Measurements from ENCODE around the gene OMA1.

Gene OMA1

DNA sequence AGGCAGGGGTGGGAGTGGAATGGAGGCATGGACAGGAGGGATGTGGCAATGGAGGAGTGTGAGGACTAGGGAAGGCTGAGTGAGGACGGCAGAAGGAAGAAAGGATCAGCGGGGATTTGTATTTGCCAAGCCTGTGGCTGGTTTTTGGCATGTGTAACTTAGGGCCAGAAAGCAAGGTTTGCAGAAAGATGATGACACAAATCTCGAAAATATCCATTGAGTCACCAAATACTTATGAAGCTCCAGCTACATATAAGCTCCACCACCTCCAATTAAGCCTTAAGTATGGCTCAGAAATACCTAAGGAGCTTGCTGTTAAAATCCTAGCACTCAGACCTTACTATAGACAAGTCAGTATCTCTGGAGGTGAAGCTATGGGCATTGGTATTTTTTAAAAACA lies 90.1 kb downstream of the OMA1 start:
- DNase-seq, result no peak

DNA sequence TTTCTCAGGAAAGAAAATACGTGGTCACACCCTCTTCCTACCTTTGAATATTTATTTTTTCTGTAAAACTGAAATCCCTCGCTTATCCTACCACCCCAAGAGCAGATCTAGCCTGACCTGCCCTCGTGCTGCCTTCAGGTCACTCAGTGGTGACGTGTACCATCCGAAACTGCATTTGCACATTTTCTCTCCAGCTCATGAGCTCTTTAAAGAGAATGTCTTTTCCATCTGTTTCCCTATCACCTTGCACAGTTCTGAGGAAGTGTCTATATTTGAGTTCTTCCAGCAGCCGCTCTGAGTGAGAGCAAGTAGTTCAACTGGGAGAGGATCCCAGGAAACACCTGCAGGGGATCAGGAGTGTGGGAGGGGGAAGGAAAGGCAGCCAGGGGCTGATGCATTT lies 91.7 kb downstream of the OMA1 start:
- no peak for DNase-seq

DNA sequence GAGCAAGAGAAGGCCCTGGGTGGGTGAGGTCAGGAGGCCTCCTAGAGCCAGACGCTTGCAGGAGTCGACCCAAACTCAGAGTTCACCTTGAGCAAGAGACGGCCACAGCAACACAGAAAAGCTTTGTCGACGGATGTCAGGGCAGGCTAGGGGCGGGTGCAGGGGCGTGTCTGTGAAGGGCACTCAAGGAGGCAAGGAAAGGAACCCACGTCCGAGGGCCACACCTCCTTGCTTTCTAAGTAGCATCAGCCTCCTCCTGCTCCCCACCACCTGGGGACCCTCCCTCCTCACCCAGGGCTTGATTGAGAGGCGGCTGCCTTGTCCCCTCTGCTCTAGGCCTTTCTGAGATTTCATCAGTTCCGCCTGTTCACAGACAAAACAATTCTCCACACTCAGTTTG lies 92.1 kb downstream of the OMA1 start:
- no peak for DNase-seq

DNA sequence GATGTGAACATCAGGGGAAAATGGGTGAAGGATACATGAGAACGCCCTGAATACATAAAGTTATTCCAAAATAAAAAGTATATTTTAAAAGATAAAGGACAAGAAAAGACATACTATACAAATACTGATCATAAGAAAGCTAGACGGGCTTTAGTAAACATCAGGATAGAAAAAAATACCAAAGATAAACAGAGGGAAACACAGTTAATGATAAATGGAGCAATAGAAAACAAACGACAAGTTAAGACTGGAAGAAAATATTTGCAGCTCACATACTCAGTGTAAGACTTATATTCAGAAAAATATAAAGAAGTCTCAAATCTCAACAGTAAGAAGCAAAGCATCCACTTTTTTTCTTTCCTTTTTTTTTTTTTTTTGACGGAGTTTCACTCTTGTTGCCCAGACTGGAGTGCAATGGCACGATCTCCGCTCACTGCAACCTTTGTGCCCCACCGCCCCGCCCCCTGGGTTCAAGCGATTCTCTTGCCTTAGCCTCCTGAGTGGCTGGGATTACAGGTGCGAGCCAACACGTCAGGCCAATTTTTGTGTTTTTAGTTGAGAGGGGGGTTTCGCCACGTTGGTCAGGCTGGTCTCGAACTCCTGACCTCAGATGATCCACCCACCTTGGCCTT lies 94.8 kb downstream of the OMA1 start:
- no peak for DNase-seq

DNA sequence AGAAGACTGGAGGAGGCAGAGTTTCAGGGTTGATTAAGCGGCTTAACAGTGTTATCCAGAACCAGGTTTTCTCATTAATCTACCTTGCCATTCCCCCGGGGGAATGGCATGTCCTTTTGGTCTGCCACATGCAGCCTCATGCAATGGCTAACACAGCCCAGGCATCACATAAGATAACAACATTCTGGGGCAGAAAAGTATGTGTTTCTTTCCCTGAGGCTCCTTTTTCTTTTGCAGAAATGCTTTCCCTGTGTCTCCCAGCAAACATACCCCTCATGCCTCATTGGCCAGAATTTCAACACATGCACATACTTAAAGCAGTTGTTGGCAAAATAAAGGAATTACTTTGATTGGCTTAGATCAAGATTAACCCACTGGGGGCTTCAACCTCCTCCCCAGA lies 98.6 kb downstream of the OMA1 start:
- DNase-seq, result no peak

DNA sequence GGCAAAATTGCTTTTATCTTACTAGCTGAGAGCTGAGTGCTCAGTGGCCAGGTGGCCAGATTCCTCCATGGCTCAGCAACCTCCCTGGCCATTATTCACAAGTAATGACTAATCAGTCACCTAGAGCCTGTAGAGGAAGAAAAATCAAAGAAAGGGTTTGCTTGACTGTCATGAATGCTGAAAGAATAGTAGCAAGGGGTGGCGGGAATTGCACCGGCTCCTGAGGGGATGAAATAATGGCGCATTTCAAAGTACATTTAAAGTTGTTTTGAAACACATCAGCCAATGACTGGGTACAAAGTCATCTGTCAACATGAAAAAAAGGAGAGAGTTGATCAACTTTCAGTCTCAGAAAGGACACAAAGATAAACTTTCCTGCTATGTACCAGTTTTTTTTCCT lies 99.5 kb downstream of the OMA1 start:
- DNase-seq, result no peak

DNA sequence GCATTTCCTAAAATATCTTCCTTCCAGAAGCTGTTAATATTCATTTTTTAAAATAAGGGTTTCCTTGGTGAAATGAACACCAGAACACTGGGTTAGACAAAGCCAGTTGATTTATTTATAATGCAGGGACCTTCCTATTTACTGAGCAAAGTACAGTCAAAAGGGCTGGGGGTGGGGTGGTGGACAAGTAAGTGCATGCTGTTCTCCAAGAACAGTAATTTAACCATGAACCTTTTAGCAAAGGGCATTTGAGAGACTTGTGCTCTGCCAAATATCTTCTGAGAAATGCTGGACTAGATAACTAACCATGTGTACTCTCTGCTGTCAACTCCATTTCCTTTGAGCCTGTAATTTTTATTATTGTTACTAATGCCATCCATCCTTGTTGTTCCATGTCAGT lies 100.2 kb downstream of the OMA1 start:
- no peak for DNase-seq

DNA sequence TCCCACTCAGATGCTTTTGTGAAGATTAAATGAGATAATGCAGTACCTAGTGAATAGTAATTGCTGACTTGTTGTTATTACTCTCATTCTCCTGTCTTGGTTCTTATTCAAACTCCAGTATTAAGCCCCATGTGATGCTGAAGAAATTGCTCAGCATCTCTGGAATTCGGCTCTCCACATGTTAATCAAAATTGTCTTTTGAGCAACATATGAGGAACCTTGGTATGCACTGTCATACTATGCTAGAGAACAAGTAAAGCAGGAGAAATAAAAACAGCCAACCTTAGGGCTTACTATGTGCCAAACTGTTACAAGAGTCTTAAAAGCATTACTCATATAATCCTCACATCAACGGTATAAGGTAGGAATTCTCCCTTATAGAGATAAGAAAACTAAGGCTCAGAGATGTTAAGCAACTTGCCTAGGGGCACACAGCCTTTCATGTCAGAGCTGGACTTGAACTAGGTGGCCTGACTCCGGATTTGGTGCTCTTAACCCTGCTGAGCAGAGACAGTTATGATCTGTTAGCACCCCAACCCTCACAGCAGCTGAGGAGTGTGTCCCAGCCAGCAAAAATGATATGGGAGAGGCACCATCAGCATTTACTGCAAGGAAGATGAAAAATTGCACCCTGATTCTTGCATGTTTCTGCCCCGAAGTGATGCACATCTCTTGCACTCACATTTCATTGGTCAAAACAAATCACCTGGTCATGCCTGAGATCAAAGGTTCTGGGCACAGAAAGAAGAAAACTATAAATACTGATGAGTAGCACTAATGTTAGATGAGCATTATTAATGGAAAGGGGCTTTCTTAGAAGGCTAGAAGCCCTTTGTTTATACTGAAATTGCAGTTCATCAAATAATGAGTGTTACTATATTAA lies 102.3 kb downstream of the OMA1 start:
- no peak for DNase-seq

DNA sequence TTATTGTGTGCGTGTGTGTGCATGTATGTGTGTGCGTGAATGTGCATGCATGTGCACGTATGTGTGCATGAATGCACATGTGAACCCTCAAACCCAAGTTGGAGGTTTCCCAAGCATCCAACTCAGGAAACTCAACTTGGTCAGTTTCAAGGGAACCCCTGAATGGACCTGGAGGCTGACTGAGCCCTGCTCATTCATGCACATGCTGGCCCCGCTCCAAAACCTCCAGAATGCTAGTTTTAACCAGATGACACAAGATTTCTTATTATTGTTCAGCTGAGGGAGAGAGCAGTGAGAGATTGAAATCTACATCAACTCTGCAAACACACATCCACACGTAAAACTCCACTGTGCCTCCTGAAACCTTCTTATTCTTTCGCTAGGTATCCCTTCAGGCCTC lies 104.4 kb downstream of the OMA1 start:
- DNase-seq, result peak; percentile 26

DNA sequence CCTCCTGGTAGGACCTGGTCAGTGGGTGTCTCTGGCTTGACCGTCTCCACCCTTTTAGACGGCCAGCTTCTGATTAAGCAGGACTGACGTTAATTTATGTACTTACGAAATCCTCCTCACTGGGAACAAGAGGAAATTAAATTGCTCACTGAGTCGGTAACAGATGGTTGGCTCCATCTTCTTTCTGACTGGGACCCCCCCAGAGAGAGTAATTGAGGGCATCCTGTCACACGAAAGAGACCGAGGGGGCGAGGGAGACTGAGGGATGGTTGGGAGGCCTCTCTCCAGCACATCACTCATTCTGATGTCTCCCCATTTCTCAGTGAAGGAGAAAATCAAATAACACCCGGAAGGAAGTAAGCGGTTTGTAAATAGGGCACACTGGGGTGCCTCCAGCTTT lies 104.8 kb downstream of the OMA1 start:
- peak; percentile 26 for DNase-seq

DNA sequence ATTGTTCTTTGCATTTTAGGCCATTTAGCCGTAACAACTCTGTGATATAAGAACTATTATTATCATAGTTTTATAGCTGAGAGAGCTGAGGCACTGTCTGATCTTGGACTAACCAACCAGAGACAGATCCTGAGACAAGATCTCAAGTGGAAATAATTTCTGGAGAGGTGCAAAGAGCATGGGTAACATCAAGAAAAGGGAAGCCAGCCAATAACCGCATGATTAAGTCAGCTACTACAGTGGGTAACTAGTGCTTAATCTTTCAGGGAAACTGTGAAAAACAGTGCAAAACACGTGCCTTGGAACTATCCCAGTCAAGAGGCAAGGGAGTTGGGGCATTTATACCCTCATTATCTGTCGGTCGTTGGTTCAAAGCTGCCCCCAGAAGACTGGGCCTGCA lies 105.8 kb downstream of the OMA1 start:
- DNase-seq, result no peak

DNA sequence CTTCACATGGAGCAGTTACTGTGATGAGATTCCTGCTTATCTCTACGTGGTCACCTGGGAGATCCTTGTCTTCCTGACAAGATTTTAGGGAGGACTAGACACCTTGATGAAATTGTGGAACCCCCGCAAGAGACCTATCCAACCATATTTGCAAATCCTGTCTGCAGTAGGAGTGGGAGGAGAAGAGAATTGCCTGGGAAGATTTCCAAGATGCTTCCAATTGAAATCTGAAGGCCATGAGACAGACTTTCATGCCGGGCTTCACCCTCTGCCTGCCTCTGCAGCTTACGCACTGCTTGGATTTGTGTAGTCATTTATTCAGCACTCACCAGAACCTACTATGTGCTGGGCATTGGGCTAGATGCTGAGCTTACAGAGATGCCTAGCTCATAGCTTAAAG lies 106.6 kb downstream of the OMA1 start:
- no peak for DNase-seq

DNA sequence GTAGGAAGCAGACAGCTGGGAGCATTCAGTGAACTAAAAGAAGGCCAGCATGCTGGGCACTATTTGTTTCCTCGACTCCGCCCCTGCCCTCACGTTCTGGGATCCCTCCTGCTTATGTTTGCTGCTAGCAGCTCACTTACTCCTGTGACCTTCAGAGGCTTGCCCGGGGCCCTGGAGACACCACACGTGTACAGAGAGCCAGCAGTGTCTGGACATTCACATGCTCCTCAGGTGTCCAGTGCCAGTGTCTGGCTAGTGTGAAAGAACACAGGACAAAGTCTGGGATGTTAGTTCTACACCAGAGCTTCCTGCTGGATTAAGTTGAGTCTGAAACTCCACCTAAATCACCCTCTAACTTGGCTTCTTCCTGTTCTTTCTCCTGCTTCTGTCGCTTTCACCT lies 108.1 kb downstream of the OMA1 start:
- no peak for DNase-seq

DNA sequence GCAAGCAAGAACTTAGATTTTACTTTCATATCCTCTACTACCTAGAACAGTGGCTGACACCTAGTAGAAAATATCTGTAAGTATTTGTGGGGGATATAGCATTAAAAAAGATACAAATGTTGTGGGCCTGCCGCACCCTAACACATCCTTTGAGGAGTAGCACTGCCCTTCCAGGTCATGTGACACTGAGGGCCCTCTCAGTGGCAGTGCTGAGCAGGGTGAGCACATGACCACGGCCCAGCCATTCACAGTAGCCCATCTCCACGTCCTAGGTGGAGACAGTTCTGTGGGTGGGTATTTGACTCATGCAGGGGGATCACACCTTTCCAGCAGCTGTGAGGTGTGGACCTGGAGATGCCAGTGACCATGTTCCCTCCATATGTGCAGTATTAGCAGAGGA lies 108.9 kb downstream of the OMA1 start:
- no peak for DNase-seq

DNA sequence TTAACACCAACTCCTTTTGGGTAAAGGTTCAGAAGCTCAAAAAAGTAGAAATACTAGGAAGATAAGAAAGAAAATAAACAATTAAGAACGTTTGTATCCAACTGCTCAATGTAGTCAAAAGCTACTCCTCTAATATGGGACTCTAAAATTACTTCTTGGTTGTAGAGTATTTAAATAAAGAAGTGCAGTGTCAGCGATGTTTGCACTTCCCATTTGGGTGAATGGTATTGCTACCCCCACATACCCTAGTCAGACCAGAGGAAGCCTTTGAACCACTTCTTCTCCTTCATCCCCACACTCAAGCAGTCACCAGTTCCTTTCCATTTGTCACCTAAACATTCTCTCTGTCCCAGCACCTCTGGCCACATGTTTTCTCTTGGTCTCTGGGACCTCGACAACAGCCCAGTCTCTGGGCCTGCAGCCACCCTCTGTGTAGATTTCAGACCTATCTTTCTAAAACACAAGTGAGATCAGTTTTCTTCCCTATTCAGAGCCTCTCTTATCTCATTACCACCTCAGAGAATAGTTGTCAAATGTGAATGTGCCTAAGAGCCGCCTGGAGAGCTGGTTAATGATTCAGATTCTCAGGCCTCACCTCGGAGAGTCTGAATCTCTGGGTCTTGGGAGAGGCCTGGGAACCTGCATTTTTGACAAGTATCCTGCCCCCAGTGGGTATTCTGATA lies 109.8 kb downstream of the OMA1 start:
- no peak for DNase-seq

DNA sequence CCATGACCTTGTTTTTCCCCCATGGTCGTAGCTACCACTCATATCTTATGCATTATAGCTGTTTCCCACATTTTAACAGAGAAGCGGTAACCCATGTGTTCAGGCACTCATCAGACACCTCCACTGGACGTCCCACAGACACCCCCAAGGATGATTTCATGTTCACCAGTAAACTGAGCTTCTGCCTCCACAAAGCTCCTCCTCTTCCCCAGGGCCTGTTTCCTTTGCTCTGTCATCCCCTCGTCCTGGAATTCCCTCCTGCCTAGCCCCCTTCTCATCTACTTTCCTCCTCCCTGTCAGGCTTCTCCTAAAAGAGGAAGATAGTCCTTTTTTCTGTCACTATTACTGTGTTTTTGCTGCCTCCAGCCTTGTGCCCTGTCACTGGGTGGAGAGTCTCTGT lies 111.2 kb downstream of the OMA1 start:
- no peak for DNase-seq

DNA sequence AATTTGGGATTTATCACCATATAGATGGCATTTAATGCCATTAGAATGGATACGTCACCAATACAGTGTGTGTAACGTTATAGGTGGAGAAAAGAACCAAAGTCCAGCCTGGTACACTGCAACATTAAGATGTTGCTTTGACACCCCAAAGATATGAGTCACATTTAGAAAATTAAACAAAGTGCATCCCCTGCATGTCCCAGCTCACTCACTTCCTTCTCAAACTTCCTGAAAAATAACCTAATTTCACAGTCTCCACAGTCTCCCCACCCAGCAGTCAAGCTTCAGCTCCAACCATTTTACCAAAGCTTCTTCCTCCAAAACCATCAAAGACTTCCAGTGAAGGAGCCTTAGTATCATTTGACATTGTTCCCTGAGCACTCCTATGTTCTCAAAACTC lies 111.9 kb downstream of the OMA1 start:
- DNase-seq, result no peak

DNA sequence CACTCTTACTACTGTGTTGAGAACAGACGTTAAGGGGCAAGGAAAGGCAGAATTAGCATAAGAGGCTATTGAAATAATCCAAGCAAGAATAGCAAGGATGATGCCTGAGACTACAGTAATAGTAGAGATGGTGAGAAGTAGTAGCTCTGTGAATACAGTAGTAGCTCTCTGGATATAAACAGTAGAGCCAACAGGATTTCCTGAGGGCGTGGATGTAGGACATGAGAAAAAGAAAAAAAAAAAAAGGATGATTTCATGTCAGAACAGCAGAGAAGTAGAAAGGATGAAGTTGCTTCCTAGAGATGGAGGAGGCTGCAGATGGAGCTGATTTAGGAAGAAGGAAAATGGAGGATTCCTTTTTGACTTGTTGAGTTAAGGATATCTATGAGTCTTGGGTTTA lies 112.3 kb downstream of the OMA1 start:
- DNase-seq, result no peak

DNA sequence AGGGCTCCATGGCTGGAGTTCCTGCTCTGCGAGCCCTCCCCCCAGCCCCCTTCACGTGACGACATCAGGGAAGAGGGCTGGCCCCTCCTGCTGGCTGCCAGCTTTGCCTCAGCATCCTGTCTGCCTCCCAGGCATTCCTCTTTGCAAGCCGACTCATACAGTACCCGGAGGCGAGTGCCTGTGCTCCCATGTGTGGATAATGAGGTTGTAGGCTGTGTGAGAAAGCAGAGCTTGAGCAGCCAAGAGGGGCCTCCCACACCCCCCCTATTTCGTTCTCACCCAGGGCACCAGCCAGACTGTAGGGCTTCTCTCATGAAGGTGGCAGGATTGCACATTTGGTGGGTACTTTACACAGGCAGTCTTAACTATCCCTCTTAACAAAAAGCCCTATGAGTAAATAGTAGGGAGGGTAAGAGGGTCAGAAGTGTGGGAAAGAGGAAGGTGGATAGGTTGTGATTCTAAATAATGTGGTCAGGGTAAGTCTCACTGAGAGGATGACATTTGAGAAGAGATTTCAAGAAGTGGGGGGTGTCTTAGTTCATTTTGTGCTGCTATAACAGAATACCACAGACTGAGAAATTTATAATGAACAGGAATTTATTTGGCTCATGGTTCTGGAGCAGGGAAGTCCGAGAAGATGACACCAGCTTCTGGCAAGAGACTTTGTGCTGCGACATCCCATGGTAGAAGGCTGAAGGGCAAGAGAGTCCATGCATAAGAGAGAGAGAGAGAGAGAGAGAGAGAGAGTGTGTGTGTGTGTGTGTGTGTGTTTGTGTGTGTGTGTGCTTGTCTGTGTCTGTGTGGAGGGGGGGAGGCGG lies 113.5 kb downstream of the OMA1 start:
- DNase-seq, result no peak

DNA sequence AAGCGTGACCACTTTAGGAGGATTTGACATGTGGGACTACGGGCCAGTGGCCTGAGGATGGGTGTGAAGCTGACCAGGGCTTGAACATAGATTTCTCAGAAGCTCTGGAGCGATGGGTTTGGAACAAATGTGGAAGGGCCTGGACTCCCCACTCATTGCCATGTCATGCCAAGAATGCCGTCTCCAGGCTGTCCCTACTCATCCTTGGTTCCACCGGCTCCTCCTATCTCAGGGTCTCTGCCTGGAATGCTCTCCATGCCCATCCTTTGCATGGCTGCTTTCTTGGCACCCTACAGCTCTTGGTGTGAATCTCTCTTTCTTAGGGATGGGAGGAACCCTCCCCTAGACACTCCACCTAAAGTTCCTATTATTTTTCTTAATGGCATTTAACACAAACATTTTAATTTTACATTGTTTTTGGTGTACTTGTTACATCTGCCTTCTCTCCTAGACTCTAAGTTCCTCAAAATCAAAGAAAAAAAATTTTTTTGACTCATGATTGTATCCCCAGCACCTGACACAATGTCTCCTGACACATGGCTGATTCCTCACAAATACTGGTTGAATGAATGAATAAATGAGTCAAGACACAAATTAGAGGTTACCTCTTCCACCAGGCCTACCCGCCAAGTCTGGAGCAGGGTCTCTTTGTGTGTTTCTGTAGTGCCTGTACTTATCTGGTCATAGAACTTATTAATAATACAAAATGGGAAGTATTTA lies 114.5 kb downstream of the OMA1 start:
- no peak for DNase-seq

Measured in NCI-H748 treated with DMSO at 0.1 percent for 48 hours (cell line).